GM12872 (cell line): ENCODE measurements around the gene SLC11A2.

Experiments used
- TF ChIP-seq, protein P1 (sequence below): IDR thresholded peaks from 3 replicates; pipeline ENCODE4 v1.5.1; 2011; ENCODE audit warnings: low read depth, mild to moderate bottlenecking, low read length, moderate library complexity; ENCODE audit not compliant: insufficient read depth

Gene SLC11A2

DNA sequence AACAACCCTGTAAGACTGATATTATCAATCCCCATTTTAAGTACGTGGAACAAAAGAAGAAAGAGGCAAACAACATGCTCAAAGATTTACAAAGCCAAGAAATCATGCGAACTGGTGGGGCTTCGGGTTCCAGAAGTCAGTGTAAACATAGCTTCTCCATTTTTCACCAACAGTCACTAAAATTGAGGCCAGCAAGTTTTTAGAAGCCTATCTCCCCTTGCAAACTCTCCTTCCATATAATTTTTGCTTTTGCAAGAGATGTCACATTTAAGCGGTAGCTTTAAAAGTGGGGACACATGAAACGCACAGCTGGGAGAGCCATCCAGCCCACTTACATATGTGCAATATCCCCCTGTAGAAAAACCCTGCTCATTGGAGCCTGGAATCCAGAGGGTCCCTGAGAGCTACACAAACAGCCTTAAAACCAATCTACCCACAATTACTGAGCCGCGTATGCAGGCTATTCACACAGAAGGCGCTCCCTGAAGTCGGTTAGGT, 797 bp downstream of the SLC11A2 start:
- TF ChIP-seq, protein P1, sequence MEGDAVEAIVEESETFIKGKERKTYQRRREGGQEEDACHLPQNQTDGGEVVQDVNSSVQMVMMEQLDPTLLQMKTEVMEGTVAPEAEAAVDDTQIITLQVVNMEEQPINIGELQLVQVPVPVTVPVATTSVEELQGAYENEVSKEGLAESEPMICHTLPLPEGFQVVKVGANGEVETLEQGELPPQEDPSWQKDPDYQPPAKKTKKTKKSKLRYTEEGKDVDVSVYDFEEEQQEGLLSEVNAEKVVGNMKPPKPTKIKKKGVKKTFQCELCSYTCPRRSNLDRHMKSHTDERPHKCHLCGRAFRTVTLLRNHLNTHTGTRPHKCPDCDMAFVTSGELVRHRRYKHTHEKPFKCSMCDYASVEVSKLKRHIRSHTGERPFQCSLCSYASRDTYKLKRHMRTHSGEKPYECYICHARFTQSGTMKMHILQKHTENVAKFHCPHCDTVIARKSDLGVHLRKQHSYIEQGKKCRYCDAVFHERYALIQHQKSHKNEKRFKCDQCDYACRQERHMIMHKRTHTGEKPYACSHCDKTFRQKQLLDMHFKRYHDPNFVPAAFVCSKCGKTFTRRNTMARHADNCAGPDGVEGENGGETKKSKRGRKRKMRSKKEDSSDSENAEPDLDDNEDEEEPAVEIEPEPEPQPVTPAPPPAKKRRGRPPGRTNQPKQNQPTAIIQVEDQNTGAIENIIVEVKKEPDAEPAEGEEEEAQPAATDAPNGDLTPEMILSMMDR = no peak

- TF ChIP-seq, protein P1 = no peak
Observed at GRCh38 chr12:51023625-51024382, 2.4 kb downstream of the SLC11A2 start.

DNA sequence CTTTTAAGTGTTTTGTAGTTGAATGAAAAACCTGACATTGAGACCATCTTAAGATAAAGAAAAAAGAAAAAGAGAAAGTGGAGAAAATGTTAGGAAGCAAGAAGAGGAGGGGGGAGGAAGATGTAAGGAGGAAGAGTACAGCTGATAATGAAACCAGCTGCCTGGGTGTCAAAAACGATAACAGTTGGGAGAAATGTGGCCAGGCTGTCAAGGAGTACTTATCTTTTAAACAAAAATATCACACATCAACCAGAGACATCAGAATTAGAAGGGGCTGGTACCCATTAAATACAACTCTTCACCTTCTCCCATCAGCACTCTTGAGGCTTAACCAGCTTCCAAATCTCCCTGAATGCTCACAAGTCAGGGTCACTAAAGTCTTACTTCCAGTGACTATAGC, 4.5 kb downstream of the SLC11A2 start:
- TF ChIP-seq, protein P1 = no peak

GRCh38 chr12:51020448-51021182, 5.6 kb downstream of the SLC11A2 start:
- TF ChIP-seq, protein P1 = no peak

DNA sequence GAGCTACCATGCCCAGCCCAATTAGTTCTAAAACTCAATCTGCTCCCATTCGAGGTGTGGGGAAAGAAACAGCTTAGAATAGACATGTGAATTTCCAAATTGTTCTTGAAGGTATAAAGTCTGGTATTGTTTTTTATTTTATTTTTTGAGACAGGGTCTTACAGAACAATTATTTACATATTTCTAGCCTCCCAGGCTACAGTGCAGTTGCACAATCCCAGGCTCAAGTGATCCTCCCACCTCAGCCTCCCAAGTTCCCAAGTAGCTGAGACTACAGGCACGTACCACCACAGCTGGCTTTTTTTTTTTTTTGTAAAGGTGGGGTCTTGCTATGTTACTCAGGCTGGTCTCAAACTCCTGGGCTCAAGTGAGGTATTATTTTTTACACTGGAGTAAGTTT, 6.3 kb downstream of the SLC11A2 start:
- TF ChIP-seq, protein P1 = no peak

DNA sequence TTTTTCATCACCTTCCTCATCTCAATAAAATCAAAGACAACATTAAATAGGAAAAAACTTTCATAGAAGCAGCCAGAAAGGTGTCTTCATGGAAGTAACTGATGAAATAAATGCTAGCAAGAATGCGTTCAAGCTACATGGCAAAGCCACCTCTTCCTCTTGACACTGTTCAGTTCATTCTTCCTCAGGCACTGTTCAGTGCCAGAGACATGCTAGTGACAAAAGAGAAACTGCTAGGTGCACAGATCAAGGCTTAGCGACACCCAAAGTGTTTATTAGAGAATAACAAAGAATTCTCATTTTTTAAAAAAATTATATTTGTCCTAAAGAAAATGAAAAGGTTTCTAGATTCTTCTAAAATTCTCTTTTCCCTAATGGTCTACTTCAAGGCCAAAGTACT, 7.2 kb downstream of the SLC11A2 start:
- TF ChIP-seq, protein P1 = no peak

GRCh38 chr12:51017452-51017851, 8.7 kb downstream of the SLC11A2 start:
- TF ChIP-seq, protein P1 = no peak
